Smooth muscle cell (in vitro differentiated cells): ENCODE measurements around the gene MAT1A. TPM values are rescaled to one million over a fixed set of nuclear protein-coding genes. Genes with fewer than 3 reads are reported as not detected.
"Not testable (repeated sequence)": the region's sequence is repeated elsewhere in the genome, so short reads cannot be mapped to it uniquely, and the experiment has no call there.

ENCODE experiments used
- DNase-seq: peaks from one replicate; lab custom pipeline; 2025; ENCODE audit not compliant: unreplicated experiment; lab: John Stamatoyannopoulos, UW
- H2AFZ ChIP-seq: fragments of 200-600 bp; sonication (generic); 2 replicates; pipeline ENCODE4 v1.6.0; 2016; ENCODE audit warnings: antibody characterized with exemption, low read depth, mild to moderate bottlenecking
- H3F3A ChIP-seq: fragments of 200-600 bp; sonication (generic); 2 replicates; pipeline ENCODE4 v1.6.0; 2017; ENCODE audit warnings: antibody characterized with exemption, low read depth
- H3K27ac ChIP-seq: fragments of 200-600 bp; sonication (generic); 2 replicates; pipeline ENCODE4 v1.5.1; 2016; ENCODE audit warnings: low read depth, mild to moderate bottlenecking
- H3K27me3 ChIP-seq: fragments of 200-600 bp; sonication (generic); 2 replicates; pipeline ENCODE4 v1.6.1; 2016; ENCODE audit warnings: low read depth, mild to moderate bottlenecking
- H3K36me3 ChIP-seq: fragments of 200-600 bp; sonication (generic); 2 replicates; pipeline ENCODE4 v1.5.1; 2016; ENCODE audit warnings: low read depth
- H3K4me1 ChIP-seq: fragments of 200-600 bp; sonication (generic); 2 replicates; pipeline ENCODE4 v1.5.1; 2016; ENCODE audit warnings: low read depth
- H3K4me2 ChIP-seq: fragments of 200-600 bp; sonication (generic); 2 replicates; pipeline ENCODE4 v1.6.0; 2016; ENCODE audit warnings: mild to moderate bottlenecking
- H3K4me3 ChIP-seq: fragments of 200-600 bp; sonication (generic); 2 replicates; pipeline ENCODE4 v1.5.1; 2016; ENCODE audit warnings: mild to moderate bottlenecking
- H3K79me2 ChIP-seq: fragments of 200-600 bp; sonication (generic); 2 replicates; pipeline ENCODE4 v1.6.0; 2016; ENCODE audit warnings: low read depth, mild to moderate bottlenecking
- H3K9ac ChIP-seq: fragments of 200-600 bp; sonication (generic); 2 replicates; pipeline ENCODE4 v1.6.0; 2016; ENCODE audit warnings: low read depth
- H3K9me3 ChIP-seq: fragments of 200-600 bp; sonication (generic); replicated peaks from 2 replicates; pipeline ENCODE4 v1.5.1; 2016; ENCODE audit warnings: low read depth
- H4K20me1 ChIP-seq: fragments of 200-600 bp; sonication (generic); 2 replicates; pipeline ENCODE4 v1.6.0; 2016; ENCODE audit warnings: low read depth
- CTCF ChIP-seq: fragments of 200-600 bp; sonication (generic); IDR thresholded peaks from 2 replicates; pipeline ENCODE4 v1.5.1; 2017; ENCODE audit warnings: borderline replicate concordance, mild to moderate bottlenecking, antibody characterized with exemption; ENCODE audit not compliant: insufficient read depth, poor library complexity, severe bottlenecking
- WGBS: methylation state at CpG from one replicate; pipeline ENCODE4 v1.1.7; 2016; ENCODE audit warnings: low lambda C conversion rate; 5-methylcytosine and 5-hydroxymethylcytosine counted together
- polyA plus RNA-seq: library from polyadenylated mRNA; unstranded; fragments of >200 nt; fragmentation: Nextera tagmentation; extraction: Ambion mirVana; gene quantifications from 2 replicates; pipeline ENCODE4 v1.2.1, GENCODE V29; 2016
- total RNA-seq: library from RNA; depleted of rRNA; stranded (reverse); fragments of >200 nt; gene quantifications from 2 replicates; pipeline ENCODE4 v1.2.3, GENCODE V29; 2014

MAT1A gene
- total and polyA plus RNA-seq, 2 experiments from 2014 or later = 0.09 TPM; not detected in 1

GRCh38 chr10:80315391-80315790, 25.9 kb upstream of the MAT1A start:
- H3K9ac ChIP-seq = no peak overlapping the region
- no peaks in the 10 kb centered on the region for H3K79me2 ChIP-seq
- no peak overlapping the region for H3K4me2 ChIP-seq
- H4K20me1 ChIP-seq = no peaks in the 10 kb centered on the region
- no peaks in the 10 kb centered on the region for H3K27me3 ChIP-seq
- H3K9me3 ChIP-seq = no peaks in the 10 kb centered on the region
- TF ChIP-seq CTCF = no peak
- no peak overlapping the region for H3K27ac ChIP-seq
- H3K4me3 ChIP-seq = no peak overlapping the region
- no peak for DNase-seq
- no peaks in the 10 kb centered on the region for H3F3A ChIP-seq
- no peak overlapping the region for H2AFZ ChIP-seq
- 88% methylated on average over 12 of the region's 21 CpGs for WGBS
- no peaks in the 10 kb centered on the region for H3K4me1 ChIP-seq
- H3K36me3 ChIP-seq = no peaks in the 10 kb centered on the region

GRCh38 chr10:80313523-80313922, 24.1 kb upstream of the MAT1A start:
- WGBS = 86% methylated on average over 5 of the region's 5 CpGs

GRCh38 chr10:80305989-80306388, 16.5 kb upstream of the MAT1A start:
- not testable (repeated sequence) for H3F3A ChIP-seq, H3K27me3 ChIP-seq, DNase-seq, H3K4me2 ChIP-seq, H3K4me3 ChIP-seq, H3K4me1 ChIP-seq, H3K27ac ChIP-seq, H2AFZ ChIP-seq, H3K79me2 ChIP-seq, H4K20me1 ChIP-seq, H3K9ac ChIP-seq, H3K36me3 ChIP-seq, H3K9me3 ChIP-seq
- 76% methylated on average over 3 of the region's 3 CpGs for WGBS

More at GRCh38 chr10:80313523-80313922, 24.1 kb upstream of the MAT1A start:
- Histone ChIP-seq H3K4me3 (no peak overlapping the region), H3K4me1 (no peaks in the 10 kb centered on the region), H3K9ac (no peak overlapping the region), H2AFZ (no peak overlapping the region), H4K20me1 (no peaks in the 10 kb centered on the region), H3K9me3 (no peaks in the 10 kb centered on the region), H3K4me2 (no peak overlapping the region), H3K27ac (no peak overlapping the region), H3K27me3 (no peaks in the 10 kb centered on the region), H3K36me3 (no peaks in the 10 kb centered on the region), H3K79me2 (no peaks in the 10 kb centered on the region), H3F3A (no peaks in the 10 kb centered on the region)
- DNase-seq = no peak
- TF ChIP-seq CTCF = no peak

- 87% methylated on average over 3 of the region's 3 CpGs for WGBS
Measured at GRCh38 chr10:80296942-80297341, 7.5 kb upstream of the MAT1A start.

More at GRCh38 chr10:80296942-80297341, 7.5 kb upstream of the MAT1A start:
- Histone ChIP-seq H3K9me3 (no peaks in the 10 kb centered on the region), H3K36me3 (no peaks in the 10 kb centered on the region), H2AFZ (no peak overlapping the region), H3K4me1 (no peaks in the 10 kb centered on the region), H3F3A (no peaks in the 10 kb centered on the region), H3K27ac (no peak overlapping the region), H3K27me3 (no peaks in the 10 kb centered on the region), H3K79me2 (no peaks in the 10 kb centered on the region), H3K4me2 (no peak overlapping the region), H3K4me3 (no peak overlapping the region), H3K9ac (no peak overlapping the region), H4K20me1 (no peaks in the 10 kb centered on the region)
- DNase-seq = no peak
- no peak for TF ChIP-seq CTCF
